ENCODE results near the gene PLEKHG7.

DNA sequence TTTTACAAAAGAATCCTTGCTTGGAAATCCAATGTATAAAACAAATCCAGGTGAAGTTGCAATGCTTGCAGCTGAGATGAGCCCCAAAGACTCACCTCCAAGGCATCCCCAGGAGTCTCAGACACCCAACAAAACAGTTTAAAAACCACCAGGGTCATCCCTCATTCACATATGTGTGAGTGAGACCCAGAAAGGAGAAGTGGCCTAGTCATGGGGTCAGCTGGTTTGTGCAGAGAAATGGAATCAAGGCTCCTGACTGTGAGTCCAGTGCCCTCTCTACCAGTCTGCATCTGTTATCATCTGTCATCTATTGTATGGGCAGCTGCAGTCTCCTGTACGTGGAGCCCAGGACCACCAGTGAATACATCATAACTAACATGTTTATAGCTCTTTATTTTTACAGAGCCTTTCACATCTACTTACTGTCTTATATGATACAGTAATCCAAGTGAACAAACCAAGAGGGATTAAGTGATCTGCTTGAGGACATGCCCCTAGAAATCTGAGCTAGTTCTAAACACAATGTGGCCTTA, 27.1 kb downstream of the PLEKHG7 start:
- TF ChIP-seq, protein P1, sequence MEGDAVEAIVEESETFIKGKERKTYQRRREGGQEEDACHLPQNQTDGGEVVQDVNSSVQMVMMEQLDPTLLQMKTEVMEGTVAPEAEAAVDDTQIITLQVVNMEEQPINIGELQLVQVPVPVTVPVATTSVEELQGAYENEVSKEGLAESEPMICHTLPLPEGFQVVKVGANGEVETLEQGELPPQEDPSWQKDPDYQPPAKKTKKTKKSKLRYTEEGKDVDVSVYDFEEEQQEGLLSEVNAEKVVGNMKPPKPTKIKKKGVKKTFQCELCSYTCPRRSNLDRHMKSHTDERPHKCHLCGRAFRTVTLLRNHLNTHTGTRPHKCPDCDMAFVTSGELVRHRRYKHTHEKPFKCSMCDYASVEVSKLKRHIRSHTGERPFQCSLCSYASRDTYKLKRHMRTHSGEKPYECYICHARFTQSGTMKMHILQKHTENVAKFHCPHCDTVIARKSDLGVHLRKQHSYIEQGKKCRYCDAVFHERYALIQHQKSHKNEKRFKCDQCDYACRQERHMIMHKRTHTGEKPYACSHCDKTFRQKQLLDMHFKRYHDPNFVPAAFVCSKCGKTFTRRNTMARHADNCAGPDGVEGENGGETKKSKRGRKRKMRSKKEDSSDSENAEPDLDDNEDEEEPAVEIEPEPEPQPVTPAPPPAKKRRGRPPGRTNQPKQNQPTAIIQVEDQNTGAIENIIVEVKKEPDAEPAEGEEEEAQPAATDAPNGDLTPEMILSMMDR (conservative IDR thresholded peaks at IDR 0.05; ENCODE audit: low read depth, low read length): no peak
- TF ChIP-seq EZH2 (IDR thresholded peaks at IDR 0.05; ENCODE audit: low read length, unreplicated experiment): no peak
- TF ChIP-seq EZH2phosphoT487 (IDR thresholded peaks at IDR 0.05; ENCODE audit: borderline replicate concordance, low read length): no peak

Data from PC-3 (cell line).